Cardiac septum (tissue), 1 donor: Measurements from ENCODE around the gene MAD1L1. TPM values are rescaled to one million over a fixed set of nuclear protein-coding genes. Genes with fewer than 3 reads are reported as not detected.

Experiments
- DNase-seq: peaks from one replicate; pipeline ENCODE4 v3.0.0-alpha.2; 2020; ENCODE audit warnings: low spot score
- intact Hi-C: fragments of 100-400 bp; cut with DNase I; formaldehyde crosslinking; loops from one replicate; pipeline ENCODE4 v1.14.0; 2022
- total RNA-seq: library from RNA; stranded (reverse); fragmentation: NEBNext Ultra II Directional; extraction: Animal tissue kit (Norgen Biotek cat#: 25700); gene quantifications from one replicate; pipeline ENCODE4 v1.2.1, GENCODE V29; 2021
- donor health status: DM: no; HTN: no; CAD: no.

The MAD1L1 gene
- total RNA-seq, 1 donor from 2014 or later: 13.5 TPM

DNA sequence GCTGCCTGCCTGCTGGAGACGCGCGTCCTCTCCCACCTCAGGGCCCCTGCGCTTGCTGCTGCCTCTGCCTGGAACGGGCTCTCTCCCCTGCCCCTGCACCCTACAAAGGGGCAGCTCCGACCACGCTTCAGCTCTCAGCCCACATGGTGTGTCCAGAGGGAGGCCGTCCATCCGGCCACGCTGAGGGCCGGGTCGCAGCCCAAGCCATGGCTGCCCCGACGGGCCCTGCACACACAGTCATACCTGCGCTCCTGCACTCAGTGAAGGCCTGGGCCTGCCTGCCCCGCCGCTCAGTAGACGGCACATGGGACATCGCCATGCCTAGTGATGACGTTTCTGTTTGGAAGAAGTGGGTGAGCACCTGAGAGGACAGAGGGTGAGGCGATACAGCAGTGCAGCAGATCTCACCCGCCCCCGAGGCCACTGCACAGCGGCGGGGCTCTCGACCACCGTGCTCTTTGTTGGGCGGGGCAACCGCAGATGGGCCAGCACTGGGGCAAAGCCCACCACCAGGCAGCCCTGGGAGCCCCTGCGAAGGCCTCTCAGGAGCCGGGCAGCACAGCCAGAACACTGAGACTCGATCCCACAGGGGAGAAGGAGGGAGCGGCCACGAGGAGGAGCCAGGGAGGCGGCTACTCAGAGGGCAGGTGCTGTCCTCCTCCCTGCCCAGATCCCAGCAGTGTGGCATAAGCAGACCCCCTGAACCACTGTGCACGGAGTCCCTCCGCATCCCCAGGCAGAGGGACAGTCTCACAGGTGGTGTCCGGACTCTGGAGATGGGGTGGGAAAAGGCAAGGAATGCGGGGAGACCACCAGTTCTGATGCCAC lies 129.5 kb downstream of the MAD1L1 start:
- DNase-seq: no peak
- intact Hi-C loops: loop anchor here (5.0 kb wide), 1 partner anchor 74 kb away; no protein-coding TSS in a partner anchor

DNA sequence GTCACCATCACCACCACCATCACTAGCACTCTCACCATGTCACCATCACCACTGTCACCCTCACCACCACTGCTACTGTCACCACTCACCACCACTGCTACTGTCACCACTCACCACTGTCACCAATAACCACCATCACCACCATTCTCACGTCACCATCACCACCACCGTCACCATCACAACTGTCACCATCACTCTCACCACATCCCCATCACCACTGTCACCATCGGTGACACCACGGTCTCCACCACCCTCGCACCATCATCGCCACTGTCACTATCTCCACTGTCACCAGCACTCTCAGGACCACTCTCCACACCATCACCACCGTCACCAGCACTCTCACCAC lies 130.4 kb downstream of the MAD1L1 start:
- intact Hi-C loops: loop anchor here (5.0 kb wide), 1 partner anchor 75 kb away; no protein-coding TSS in a partner anchor
- no peak for DNase-seq

DNA sequence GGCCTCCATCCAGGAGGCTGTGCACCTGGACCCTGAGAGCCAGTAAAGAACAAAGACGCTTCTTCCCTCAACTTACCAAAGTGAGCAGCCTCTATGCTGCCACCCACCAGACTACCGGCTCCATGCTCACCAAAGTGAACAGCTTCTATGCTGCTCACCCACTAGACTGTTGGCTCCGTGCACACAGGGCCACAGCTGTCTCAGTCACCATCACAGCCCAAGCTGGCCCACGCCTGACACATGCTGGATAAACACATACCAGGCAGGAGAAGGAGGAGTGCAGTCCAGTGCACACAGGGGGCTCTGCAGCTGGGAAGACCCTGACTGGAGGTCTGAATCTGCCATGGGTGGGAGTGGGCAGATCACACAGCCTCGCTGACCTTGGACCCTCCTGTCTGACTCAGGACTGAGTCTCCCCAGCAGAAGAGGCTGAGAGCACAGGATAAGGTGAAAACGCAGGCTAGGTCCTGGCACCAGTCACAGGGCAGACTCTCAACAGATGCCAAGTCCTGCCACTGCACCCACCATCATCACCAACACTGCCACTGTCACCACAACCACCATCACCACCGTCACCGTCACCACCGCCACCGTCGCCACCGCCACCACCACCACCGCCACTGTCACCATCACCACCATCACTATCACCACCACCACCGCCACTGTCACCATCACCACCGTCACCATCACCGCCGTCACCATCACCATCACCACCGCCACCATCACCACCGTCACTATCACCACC lies 130.9 kb downstream of the MAD1L1 start:
- no peak for DNase-seq
- intact Hi-C loops: loop anchor here (5.0 kb wide), 1 partner anchor 75 kb away; no protein-coding TSS in a partner anchor

DNA sequence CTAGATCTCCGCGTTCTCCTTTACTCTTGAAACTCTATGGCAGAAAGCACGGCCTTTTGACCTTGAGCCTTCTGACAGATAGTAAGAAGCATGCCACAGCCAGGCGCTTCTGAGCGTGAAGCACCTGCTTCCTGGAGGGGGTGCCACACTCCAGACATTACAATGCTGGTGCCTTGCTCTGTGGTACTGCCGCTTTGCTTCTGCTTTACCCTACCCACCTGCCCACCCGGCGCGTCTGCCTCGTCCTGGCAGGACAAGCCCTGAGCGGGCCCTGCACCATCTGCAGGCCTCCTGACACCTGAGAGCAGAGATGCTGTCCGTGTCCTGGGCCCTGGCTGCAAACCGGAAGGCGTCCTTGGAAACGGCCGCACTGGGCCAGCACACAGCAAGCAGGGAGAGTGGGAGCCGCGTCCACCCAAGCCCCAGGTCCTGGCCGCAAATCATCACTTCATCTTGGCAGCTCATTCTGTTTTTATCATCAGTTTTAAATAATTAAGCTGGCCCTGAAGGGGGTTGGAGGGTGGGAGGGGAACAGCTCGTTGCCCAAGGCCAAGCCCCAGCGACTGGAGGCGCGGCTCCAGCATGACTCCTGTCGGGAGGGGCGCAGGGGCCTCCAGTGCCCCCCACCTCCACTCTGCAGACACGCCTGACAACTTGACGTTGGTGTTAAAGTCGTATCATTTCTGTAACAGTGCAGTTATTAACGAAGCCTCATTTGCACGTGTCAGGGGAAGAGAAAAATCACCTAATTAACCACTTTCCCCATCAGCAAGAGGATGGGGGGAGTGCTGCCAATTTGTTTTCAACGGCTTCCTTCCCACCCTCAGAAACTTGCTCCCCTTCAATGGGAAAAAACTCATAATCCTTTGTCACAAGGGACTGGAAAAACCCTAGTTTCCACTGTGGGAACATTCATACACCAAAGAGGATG lies 132.2 kb downstream of the MAD1L1 start:
- intact Hi-C loops: loop anchor here (5.0 kb wide), 1 partner anchor 77 kb away; no protein-coding TSS in a partner anchor
- no peak for DNase-seq

- no peak for DNase-seq
- intact Hi-C loops: no loop called here
These were observed 133.4 kb downstream of the MAD1L1 start for GRCh38 chr7:2099048-2099957.

DNA sequence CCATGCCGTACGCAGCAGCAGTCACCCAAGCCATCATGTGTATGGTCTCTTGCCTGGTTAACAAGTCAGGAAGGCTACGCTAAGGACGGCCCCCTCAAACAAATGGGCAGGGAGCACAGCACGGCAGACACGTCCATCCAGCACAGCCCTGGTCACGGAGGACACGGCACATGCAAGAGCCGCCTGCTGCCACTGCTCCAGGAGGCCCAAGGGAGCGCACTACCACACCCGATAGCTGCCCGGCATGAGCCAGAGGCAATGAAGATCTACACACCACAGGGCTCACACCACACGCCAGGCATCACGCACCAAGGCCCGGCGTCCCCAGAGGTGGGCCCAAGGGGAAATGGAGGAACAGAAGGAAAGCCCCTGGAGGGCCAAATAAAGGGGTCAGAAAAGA lies 134.2 kb downstream of the MAD1L1 start:
- intact Hi-C loops: no loop called here
- no peak for DNase-seq

- intact Hi-C loops: no loop called here
These were observed 134.7 kb downstream of the MAD1L1 start for GRCh38 chr7:2098056-2098455.

DNA sequence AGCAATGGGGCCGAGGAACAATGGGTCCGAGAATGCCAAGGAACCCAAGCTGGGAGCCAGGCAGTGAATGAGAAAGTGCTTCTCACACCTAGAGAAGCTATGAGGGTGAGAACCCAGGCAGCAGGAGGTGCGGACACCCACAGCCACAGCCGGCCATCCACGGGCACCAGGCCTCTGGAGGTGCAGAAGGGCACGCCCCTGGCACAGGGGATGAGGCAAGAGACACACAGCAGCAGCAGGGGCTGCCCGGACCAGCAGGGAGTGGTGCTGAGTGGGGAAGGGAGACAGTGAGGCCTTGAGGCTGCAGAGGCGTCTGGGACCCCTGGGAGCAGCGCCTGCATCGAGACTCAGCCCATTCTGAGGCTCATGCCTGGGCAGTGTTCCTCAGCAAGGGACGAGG lies 135.3 kb downstream of the MAD1L1 start:
- no peak for DNase-seq
- intact Hi-C loops: no loop called here

More at GRCh38 chr7:2098056-2098455, 134.7 kb downstream of the MAD1L1 start:
- no peak for DNase-seq

DNA sequence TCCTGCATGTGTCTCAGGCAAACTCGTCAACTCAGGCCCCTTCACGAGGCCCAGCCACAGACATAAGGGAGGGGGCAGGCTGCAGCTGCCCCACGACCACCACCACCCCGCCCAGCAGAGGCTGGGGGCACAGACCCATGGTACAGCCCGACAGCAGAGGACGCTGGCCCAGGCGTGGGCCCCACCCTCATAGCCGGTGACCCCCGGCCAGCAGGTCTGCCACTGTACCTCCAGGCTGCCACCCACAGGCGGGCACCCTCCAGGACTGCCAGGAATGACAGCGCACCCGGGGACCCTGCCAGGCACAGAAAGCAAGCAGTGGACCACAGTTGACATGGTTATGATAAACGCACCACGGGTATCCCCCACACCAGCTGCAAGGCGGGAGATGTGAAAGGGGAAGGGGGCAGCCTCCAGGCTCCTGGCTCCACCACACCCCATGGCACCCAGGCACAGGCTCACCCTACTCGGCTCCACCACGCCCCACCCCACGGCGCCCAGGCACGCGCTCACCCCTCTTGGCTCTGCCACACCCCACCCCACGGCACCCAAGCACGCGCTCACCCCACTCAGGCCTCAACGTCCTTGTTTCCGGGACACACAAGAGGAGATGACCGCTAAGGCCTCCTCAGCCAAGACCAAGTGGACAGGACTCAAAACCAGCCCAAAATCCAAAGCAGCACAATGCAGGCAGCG lies 135.9 kb downstream of the MAD1L1 start:
- DNase-seq: no peak
- intact Hi-C loops: no loop called here

GRCh38 chr7:2095436-2095835 lies 137.3 kb downstream of the MAD1L1 start:
- DNase-seq: no peak
- intact Hi-C loops: no loop called here

- DNase-seq: no peak
These were observed 138.2 kb downstream of the MAD1L1 start for GRCh38 chr7:2094454-2095045.

GRCh38 chr7:2093843-2094220 lies 138.9 kb downstream of the MAD1L1 start:
- intact Hi-C loops: no loop called here
- DNase-seq: no peak

More at GRCh38 chr7:2094454-2095045, 138.2 kb downstream of the MAD1L1 start:
- intact Hi-C loops: no loop called here

- intact Hi-C loops: no loop called here
These were observed 139.4 kb downstream of the MAD1L1 start for GRCh38 chr7:2093215-2093842.

DNA sequence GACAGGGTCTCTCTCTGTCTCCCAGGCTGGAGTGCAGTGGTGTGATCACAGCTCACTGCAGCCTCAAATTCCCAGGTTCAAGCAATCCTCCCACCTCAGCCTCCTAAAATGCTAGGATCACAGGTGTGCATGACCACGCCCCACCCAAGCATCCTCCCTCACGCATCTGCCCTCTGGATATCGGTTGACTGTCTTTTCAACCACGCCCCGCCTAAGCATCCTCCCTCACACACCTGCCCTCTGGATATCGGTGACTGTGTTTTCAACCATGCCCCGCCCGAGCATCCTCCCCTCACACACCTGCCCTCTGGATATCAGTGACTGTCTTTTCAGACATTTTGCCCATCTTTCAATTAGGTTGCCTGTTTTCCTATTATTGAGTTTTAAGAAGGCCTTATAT lies 140.5 kb downstream of the MAD1L1 start:
- intact Hi-C loops: no loop called here
- DNase-seq: no peak

More at GRCh38 chr7:2093215-2093842, 139.4 kb downstream of the MAD1L1 start:
- DNase-seq: no peak

DNA sequence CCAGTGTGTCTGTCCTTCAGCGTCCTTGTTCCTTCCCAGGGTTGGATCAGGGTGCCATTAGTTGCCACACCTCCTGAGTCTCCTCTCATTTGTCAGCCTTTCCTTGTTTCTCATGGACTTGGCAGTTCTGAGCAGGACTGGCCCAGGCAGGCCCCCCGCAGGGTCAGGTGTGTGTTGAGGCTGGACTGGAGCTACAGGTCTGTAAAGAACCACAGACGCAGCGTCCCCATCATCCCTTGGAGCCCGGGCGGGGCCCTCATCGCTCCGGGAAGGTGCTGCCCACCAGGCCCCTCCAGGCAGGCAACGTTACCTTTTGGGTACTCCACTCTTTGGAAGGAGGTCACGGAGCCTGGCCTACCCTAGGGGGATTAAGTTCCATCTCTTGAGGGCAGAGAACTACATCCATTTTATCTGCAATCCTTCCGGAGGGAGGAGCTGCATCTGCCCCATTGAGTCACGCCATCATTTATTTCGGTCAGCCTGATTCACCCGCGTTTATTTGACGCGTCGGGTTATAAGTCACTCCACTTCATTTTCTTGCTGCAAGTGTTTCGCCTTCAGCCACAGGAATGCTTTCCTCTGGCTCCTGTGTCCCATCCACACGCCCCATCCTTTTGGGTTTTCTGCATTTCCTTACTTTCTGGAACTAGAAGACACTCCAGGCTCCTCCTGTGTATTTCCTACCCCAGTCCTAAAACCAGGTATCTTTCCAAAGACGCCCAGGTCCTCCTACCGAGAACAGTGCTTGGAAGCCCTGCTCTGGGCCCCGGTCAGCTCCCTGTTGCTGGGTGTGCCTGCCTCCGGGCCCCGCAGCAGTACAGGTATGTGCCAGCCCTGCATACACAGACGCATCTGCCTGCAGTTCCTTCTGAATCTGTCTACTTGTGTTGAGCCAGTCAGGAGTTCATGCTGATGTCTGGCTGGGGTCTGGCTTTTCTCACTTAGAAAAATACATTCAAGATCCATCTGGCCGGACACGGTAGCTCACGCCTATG lies 141.9 kb downstream of the MAD1L1 start:
- intact Hi-C loops: no loop called here
- no peak for DNase-seq

DNA sequence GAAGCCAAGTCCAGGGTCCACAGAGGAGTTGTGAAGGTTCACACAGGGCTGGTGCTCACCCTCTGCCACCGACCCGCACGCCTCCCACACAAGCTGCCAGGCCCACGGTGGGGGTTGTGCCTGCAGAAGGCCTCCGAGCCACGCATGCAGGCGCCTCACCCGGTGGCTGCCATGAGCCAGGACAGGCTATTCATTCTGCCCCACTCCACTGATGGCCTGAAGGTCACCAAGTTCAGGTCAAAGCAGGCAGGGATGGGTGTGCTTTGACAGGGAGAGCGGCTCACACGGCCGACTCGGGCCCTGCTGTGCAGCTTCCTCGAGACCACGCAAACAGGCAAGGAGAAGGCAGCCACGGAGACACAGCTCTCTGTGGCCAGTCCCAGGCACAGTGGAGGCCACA lies 143.9 kb downstream of the MAD1L1 start:
- intact Hi-C loops: no loop called here
- no peak for DNase-seq
